GM18519 (cell line): ENCODE results near the gene FGFR4.
"Not testable (repeated sequence)": the region's sequence is repeated elsewhere in the genome, so short reads cannot be mapped to it uniquely, and the experiment has no call there.

Experiments used
- ATAC-seq: cut with Tn5 transposase; IDR thresholded peaks from one replicate; pipeline ENCODE4 v1.9.1; 2021; ENCODE audit warnings: mild to moderate bottlenecking, moderate library complexity; ENCODE audit not compliant: unreplicated experiment, low FRiP score

The FGFR4 gene

GRCh38 chr5:177086654-177087397, at the start of gene FGFR4:
Gene FGFR4, plus strand, starts transcription at chr5:177086915. Its CDS starts 2,688 bp downstream, at chr5:177089603.
- no peak for ATAC-seq

DNA sequence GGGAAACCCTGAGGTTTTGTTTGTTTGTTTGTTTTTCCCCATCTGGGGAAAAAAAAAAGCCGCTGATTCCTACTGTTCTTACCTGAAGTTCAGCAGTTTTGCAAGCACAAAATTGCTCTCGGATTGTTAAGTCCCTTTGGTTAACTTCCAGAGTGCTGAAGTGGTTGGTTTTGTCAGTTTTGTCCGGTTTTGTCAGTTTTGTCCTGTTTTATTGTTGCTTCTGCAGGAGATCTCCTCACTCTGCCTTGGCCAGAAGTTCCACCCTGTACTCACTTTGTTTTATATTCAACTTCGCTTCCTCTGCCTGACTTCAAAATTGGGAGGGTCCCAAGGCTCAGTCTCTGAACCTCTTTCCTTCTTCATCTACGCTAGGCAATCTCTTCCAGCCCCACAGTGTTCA, 49.8 kb upstream of the FGFR4 start:
- no peak for ATAC-seq

DNA sequence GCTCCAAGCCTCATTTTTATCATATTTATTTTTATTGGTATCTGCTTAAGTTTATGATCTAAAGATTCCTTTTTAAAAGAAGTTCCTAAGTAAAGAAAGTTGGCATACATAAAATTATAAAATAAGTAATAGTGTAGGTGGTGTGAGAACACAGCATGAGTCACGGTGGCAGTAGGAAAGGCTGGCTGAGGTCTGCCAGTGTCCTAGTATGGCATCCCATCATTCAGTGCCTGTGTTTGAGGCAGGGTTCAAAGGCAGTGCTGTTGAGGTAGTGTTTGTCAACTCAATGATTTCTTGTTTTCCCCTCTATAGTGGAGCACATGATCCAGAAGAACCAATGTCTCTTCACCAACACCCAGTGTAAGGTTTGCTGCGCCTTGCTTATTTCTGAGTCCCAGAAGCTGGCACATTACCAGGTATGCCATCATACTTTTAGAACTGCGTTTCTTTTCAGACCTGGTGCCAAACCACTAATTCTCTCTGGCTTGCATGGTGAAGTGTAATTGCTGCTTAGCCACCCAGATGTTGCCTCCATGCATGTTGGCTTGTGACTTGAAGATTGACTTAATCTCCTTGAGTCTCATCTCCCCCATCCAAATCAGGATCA, 45.8 kb upstream of the FGFR4 start:
- no peak for ATAC-seq

DNA sequence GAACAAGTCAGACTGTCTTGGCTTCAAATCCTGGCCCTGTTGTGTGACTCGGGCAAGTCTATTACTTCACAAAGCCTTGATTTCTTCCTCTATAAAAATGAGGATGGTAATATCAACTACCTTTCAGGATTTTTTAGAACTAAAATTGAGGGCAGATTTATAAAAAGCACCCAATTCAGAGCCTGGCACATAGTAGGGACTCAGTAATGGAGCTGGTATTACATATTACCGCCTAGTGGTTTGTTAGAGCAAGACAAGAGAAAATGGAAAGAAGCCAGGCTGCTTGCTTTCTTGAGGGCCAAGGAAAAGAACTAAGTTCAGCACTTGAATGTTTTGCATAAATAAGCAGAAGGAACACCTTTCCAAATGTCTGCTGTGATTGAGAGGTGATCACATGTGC, 44.8 kb upstream of the FGFR4 start:
- ATAC-seq: no peak

DNA sequence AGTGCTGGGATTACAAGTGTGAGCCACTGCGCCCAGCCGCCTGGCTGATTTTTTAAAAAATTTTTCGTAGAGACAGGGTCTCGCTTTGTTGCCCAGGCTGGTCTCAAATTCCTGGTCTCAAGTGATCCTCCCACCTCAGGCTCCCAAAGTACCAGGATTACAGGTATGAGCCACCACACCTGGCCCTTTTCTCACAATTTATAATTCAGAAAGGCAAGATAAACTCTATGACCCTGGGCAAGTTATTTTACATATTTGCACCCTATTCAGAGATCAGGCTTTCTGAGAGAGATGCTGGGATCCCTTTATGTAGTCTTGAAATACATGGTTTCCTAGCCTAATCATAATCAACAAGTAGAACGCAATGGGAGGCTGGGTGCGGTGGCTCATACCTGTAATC, 43.6 kb upstream of the FGFR4 start:
- ATAC-seq: no peak

DNA sequence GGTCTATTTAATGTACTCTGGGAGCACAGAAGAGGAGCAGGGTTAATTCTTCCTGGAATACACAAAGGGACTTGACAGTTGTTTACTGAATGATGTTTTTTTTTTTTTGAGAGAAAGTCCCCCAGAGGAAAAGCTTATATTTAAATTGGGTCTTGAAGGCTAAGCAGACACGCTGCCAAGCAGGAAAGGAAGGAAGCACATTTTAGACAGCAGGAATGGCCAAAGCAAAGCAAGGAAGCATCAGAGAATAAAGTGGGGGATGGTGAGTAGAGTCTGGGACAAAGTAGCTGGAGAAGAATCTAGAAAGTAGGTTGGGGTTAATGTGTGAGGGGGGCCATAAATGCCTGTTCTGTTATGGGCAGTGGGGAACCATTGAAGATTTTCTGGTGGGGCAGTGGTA, 42.8 kb upstream of the FGFR4 start:
- ATAC-seq: no peak

DNA sequence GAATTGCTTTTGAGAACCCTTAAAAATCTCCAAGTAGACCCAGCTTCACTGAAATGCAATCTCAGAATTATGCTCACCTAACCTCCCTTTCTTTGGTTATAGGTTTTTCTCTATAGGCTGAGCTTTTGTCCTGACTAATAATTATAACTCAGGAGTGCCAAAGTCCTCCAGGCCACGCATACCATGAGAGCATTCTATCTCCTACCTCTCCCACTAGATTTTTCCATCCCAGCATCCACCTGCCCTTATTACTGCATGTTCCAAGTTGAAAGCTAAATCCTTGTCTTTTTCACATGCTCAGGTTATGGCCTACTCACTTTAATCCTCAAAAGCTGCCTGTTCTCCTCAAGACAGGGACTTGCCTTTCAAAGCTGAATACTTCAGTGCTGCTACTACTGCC, 42.1 kb upstream of the FGFR4 start:
- no peak for ATAC-seq

GRCh38 chr5:177045631-177046030, 41.1 kb upstream of the FGFR4 start:
- no peak for ATAC-seq

DNA sequence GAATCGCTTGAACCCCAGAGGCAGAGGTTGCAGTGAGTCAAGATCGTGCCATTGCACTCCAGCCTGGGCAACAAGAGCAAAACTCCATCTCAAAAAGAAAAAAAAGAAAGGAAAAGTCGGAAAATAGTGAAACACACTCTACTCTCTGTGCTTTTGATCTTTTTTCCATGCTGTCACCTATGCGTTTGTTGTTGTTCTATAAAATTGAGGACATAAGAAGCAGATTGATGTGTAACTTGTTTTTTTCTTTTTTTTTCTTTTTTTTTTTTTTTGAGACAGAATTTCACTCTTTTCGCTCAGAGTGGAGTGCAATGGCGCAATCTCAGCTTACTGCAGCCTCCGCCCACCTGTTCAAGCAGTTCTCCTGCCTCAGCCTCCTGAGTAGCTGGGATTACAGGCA, 38.2 kb upstream of the FGFR4 start:
- ATAC-seq: not testable (repeated sequence)

DNA sequence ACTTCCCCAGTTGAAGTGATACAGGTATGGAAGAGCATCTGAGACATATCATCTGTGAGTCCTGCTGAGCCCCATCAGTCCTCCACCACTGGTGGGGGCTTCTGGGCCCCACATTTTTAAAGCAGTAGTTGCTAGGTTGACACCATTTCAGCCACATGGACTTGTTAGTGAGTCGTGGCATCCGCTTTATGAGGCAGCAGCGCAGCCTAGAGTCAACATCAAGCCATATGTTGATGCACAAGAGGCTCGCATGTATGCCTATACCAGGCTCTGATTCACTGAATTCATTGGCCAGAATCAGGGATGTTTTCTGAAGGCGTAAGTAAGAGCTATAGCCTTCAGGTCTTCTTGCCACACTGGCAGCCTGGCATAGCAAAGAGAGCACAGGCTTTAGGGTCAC, 37.4 kb upstream of the FGFR4 start:
- no peak for ATAC-seq

DNA sequence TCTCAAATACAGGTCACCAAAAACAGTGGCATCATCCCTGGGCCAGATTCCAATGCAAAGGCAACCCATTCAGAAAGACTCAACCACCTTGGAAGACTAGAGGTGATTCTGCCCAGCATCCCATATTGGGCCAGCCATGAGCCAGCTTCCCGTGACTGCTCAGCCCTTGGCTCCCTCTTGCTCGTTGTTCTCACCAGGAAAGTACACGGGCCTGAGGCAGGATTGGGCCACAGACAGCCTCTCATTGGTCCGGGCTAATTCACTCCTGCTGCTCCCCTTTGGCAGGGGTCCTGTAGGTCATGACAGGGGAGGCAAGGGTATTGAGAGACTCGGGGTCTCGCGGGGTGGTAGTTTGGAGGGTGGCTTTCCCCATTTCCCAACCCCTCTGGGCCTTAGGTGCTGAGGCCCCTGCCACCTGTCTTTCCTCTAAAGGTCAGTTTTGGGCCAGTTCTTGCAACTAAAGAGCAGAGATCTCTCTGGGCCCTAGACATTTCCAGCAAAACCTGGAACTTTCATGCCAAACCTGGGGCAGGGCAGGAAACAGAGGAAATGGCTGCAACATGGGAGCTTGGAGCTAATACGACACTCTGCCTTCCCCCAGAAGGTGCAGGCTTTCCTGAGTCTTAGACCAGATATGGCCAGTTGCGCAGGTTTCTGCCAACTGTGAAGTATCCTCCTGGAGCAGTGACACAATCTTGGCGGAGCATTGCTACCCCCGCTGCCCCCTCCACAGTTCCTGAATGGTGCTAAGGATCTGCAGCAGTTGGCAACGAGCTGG, 22.0 kb upstream of the FGFR4 start:
- no peak for ATAC-seq

DNA sequence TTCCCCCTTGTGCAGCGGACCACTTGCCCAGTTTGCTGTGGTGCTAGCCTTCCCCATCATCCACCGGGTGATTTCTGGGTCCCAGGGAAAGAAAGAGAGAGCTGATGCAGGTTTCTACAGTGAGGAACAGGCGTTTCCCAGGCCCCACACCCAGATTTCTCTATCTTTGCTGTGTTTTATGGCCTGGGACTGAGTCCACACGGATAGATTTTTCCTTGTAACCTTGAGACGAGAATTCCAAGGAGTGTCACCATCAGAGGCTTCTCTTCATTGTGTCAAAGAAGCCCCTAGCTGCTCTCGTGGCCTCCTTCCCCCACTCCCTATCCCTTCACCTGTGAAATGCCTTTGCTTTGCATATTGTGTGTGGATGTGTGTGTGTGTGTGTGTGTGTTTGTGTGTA, 21.2 kb upstream of the FGFR4 start:
- ATAC-seq: no peak

- ATAC-seq: no peak
Measured at GRCh38 chr5:177066224-177066623, 20.5 kb upstream of the FGFR4 start.

DNA sequence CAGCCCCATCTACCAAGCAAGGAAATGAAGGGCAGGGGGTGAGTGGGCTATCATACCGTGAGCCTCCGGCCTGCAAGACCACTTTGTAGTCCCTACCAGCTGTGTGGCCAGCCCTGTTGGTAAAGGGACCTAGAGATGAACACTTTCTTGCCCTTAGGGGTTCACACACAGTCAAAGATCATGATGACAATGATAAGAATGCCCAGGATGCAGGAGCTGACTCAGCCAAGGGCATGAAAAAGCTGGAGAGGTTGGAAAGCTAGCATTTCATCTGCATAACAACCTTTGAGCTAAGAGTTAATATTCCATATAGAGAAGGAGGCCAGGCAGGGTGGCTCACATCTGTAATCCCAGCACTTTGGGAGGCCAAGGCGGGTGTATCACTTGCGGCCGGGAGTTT, 19.2 kb upstream of the FGFR4 start:
- ATAC-seq: no peak

DNA sequence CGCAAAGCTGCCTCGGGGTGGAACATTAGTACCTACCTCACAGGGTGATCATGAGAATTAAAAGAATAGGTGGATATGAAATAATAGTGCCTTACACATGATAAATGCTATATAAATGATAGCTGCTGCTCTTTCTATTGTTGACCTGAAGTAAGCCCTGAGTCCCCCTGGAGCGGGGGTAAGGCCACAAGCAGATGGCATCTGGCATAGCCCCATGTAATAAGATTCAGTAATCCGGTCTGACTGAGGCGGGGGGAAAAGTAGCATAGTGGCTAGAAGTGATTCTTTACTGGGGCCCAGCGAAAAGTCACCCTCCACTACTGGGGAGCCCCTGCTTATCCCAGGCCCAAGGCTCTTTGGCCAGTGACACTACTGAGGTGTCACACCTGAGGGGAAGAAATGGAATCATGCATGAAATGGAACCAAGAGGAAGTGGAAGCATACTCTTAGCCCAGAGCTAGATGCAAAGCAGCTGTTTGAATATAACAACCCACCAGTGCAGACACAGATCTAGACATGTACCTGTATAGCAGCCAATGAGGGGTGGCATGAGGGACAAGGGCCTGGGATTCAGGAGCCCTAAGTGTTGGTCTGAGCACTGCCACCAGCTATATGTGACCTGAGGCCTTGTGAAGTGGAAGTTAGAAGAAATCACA, 16.1 kb upstream of the FGFR4 start:
- no peak for ATAC-seq

GRCh38 chr5:177071666-177072385, 14.9 kb upstream of the FGFR4 start:
- ATAC-seq: no peak

GRCh38 chr5:177077335-177077734, 9.4 kb upstream of the FGFR4 start:
- ATAC-seq: no peak

GRCh38 chr5:177079606-177080005, 7.1 kb upstream of the FGFR4 start:
- ATAC-seq: no peak

- ATAC-seq: no peak
Measured at GRCh38 chr5:177080265-177080664, 6.5 kb upstream of the FGFR4 start.

- no peak for ATAC-seq
Measured at GRCh38 chr5:177081859-177082258, 4.9 kb upstream of the FGFR4 start.
